GM12878 (cell line): Measurements from ENCODE around the gene SORCS1.

Experiments used
- BCL11A ChIP-seq: IDR thresholded peaks from 2 replicates; pipeline ENCODE4 v1.6.1; 2011; ENCODE audit warnings: low read depth, low read length
- EP300 ChIP-seq, 2 experiments: fragments of 150-350 bp in 1 of 2; IDR thresholded peaks; 2 replicates each; pipeline ENCODE4 v1.6.1; 2011 to 2012; ENCODE audit warnings: low read depth in 2 of 2, low read length in 2 of 2, borderline replicate concordance in 1 of 2, improper control_type of control experiment in 1 of 2, inconsistent platforms in 1 of 2; ENCODE audit not compliant: control insufficient read depth in 1 of 2
- GABPA ChIP-seq: IDR thresholded peaks from 2 replicates; pipeline ENCODE4 v1.6.1; 2014; ENCODE audit warnings: antibody characterized with exemption, low read depth, mild to moderate bottlenecking, inconsistent platforms
- POLR2A ChIP-seq: IDR thresholded peaks from 2 replicates; pipeline ENCODE4 v1.6.1; 2011; ENCODE audit warnings: low read depth, mild to moderate bottlenecking, low read length
- STAT3 ChIP-seq: IDR thresholded peaks from 2 replicates; pipeline ENCODE4 v1.6.1; 2011; ENCODE audit warnings: low read depth, low read length, improper control_type of control experiment
- TF ChIP-seq, protein P1 (sequence below), 3 experiments: IDR thresholded peaks in 2 of 3; conservative IDR thresholded peaks in 1 of 3; 2 replicates each; pipeline ENCODE4 v1.5.1; 2011; ENCODE audit warnings: low read depth in 3 of 3, low read length in 3 of 3, mild to moderate bottlenecking in 3 of 3, control low read depth in 2 of 3, moderate library complexity in 2 of 3, inconsistent platforms in 1 of 3, mixed read lengths in 1 of 3; ENCODE audit not compliant: control insufficient read depth in 2 of 3, insufficient read depth in 1 of 3; ENCODE audit errors: extremely low read depth in 1 of 3

DNA sequence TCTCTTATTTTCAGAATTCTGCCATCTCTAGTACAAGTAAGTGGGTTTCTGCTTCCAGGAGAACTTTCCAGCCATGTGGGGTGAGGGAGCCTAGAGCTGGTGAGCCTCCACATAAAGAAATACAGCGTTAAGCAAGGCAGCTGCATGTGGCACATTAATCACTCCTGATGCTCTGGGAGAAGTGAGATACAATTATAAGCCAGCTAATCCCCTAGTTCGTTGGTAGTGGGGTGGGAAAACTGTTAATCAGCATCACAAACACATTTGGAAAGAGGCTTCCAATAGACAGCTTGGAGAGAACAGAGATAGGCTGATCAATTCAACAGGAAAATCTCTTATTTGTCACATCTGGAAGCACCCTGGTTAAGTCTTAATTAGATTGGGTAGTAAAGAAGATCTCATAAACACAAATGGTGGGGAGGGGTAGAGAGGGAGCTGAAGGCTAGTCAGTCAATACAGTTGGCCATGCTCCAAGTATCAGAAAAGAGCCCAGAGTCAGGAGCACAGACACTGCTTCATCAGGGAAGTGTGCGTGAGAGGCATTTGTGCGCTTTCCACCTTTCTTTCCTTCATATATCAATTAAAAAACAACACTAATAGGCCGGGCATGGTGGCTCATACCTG is 130.6 kb downstream of the SORCS1 start:
- TF ChIP-seq GABPA: no peak
- no peak for TF ChIP-seq BCL11A
- TF ChIP-seq POLR2A: no peak
- TF ChIP-seq, protein P1, sequence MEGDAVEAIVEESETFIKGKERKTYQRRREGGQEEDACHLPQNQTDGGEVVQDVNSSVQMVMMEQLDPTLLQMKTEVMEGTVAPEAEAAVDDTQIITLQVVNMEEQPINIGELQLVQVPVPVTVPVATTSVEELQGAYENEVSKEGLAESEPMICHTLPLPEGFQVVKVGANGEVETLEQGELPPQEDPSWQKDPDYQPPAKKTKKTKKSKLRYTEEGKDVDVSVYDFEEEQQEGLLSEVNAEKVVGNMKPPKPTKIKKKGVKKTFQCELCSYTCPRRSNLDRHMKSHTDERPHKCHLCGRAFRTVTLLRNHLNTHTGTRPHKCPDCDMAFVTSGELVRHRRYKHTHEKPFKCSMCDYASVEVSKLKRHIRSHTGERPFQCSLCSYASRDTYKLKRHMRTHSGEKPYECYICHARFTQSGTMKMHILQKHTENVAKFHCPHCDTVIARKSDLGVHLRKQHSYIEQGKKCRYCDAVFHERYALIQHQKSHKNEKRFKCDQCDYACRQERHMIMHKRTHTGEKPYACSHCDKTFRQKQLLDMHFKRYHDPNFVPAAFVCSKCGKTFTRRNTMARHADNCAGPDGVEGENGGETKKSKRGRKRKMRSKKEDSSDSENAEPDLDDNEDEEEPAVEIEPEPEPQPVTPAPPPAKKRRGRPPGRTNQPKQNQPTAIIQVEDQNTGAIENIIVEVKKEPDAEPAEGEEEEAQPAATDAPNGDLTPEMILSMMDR (IDR thresholded peaks at IDR 0.05 in 2 of 3, conservative IDR thresholded peaks at IDR 0.05 in 1 of 3; ENCODE audit: control insufficient read depth in 2 of 3, extremely low read depth in 1 of 3, insufficient read depth in 1 of 3, low read depth in 3 of 3, low read length in 3 of 3): no peak
- TF ChIP-seq EP300 (IDR thresholded peaks at IDR 0.05; ENCODE audit: borderline replicate concordance in 1 of 2, control insufficient read depth in 1 of 2, low read depth in 2 of 2, low read length in 2 of 2): no peak
- no peak for TF ChIP-seq STAT3
